ENCODE results near the gene MT2A.

- TF ChIP-seq CTCF (IDR thresholded peaks at IDR 0.05; ENCODE audit: borderline replicate concordance, extremely low read depth, low read length, poor library complexity, severe bottlenecking) (no peak), EZH2 (IDR thresholded peaks at IDR 0.05; ENCODE audit: borderline replicate concordance, low read depth, low read length, severe bottlenecking) (no peak)
Observed at GRCh38 chr16:56632156-56632847, 23.9 kb downstream of the MT2A start, which contains the start of gene MT1M.

Measured in DND-41 (cell line).